Endothelial cell of umbilical vein (primary cell): ENCODE data around the gene ZMIZ1. TPM values are rescaled to one million over a fixed set of nuclear protein-coding genes. Genes with fewer than 3 reads are reported as not detected.

Experiments
- BruUV-seq: library from RNA; stranded (reverse); fragments of 400-500 nt; replicated peaks from 2 replicates; lab custom pipeline; 2021; lab: Mats Ljungman, UMichigan
- CTCF ChIA-PET: fragments of 300-600, 350-600 bp; sonication (Branson Sonifier 250); formaldehyde crosslinking; loops from one replicate; lab custom pipeline; 2021; ENCODE audit warnings: antibody characterized with exemption, inconsistent platforms; lab: Charles Lee
- POLR2A ChIA-PET: fragments of 300-600, 350-600 bp; sonication (Branson Sonifier 250); formaldehyde crosslinking; loops from one replicate; lab custom pipeline; 2021; ENCODE audit warnings: antibody characterized with exemption, inconsistent platforms; lab: Charles Lee
- DNase-seq: peaks from one replicate; pipeline ENCODE4 v3.0.0-alpha.2; 2011; ENCODE audit warnings: low read depth, low spot score
- FAIRE-seq: peaks from 2 replicates; lab custom pipeline; 2011; peaks lifted over from hg19 to GRCh38; lab: Jason Lieb, UNC
- H2AFZ ChIP-seq: 2 replicates; pipeline ENCODE4 v1.6.0; 2012; ENCODE audit warnings: low read depth, low read length, control low read depth, inconsistent platforms
- H3K27ac ChIP-seq: 2 replicates; pipeline ENCODE4 v1.5.1; 2011; ENCODE audit warnings: low read depth, mild to moderate bottlenecking, control low read depth, low read length, moderate library complexity; ENCODE audit not compliant: insufficient read depth
- H3K27me3 ChIP-seq, 2 experiments: 2 replicates each; pipeline versions ENCODE4 v1.6.0 to v1.6.1; 2011; ENCODE audit warnings: low read length in 2 of 2, mixed read lengths in 1 of 2; ENCODE audit not compliant: control insufficient read depth in 2 of 2, insufficient read depth in 2 of 2
- H3K36me3 ChIP-seq, 2 experiments: 2 replicates in 1 of 2; 3 replicates in 1 of 2; pipeline ENCODE4 v1.5.1; 2011; ENCODE audit warnings: low read length in 2 of 2, mild to moderate bottlenecking in 1 of 2, moderate library complexity in 1 of 2; ENCODE audit not compliant: control insufficient read depth in 2 of 2, insufficient read depth in 2 of 2; ENCODE audit errors: extremely low read depth in 1 of 2
- H3K4me1 ChIP-seq: 3 replicates; pipeline ENCODE4 v1.5.1; 2011; ENCODE audit warnings: mild to moderate bottlenecking, low read length; ENCODE audit not compliant: control insufficient read depth, insufficient read depth; ENCODE audit errors: extremely low read depth
- H3K4me2 ChIP-seq: 2 replicates; pipeline ENCODE4 v1.6.1; 2011; ENCODE audit warnings: low read length, control low read depth, mixed read lengths; ENCODE audit not compliant: insufficient read depth
- H3K4me3 ChIP-seq, 3 experiments: fragments of 200-600 bp in 1 of 3; sonication (generic), shearing (Covaris generic) in 1 of 3; replicated peaks in 1 of 3; 2 replicates each; pipeline ENCODE4 v1.5.1; 2011 to 2016; ENCODE audit warnings: control low read depth in 3 of 3, low read length in 3 of 3, mild to moderate bottlenecking in 2 of 3, inconsistent platforms in 1 of 3, low read depth in 1 of 3, moderate library complexity in 1 of 3; ENCODE audit not compliant: insufficient read depth in 1 of 3
- H3K79me2 ChIP-seq: 2 replicates; pipeline ENCODE4 v1.6.0; 2012; ENCODE audit warnings: low read length, inconsistent platforms; ENCODE audit not compliant: control insufficient read depth, insufficient read depth
- H3K9ac ChIP-seq: replicated peaks from 2 replicates; pipeline ENCODE3; 2011; ENCODE audit warnings: low read length, control low read depth; ENCODE audit not compliant: insufficient read depth; ENCODE audit errors: extremely low read depth
- H3K9me1 ChIP-seq: replicated peaks from 3 replicates; pipeline ENCODE4 v1.6.0; 2011; ENCODE audit warnings: mild to moderate bottlenecking, low read length; ENCODE audit not compliant: control insufficient read depth, insufficient read depth; ENCODE audit errors: extremely low read depth
- H3K9me3 ChIP-seq: replicated peaks from 2 replicates; pipeline ENCODE4 v1.5.1; 2012; ENCODE audit warnings: low read length, inconsistent platforms; ENCODE audit not compliant: control insufficient read depth, insufficient read depth
- H4K20me1 ChIP-seq: replicated peaks from 2 replicates; pipeline ENCODE3; 2011; ENCODE audit warnings: mild to moderate bottlenecking, low read length; ENCODE audit not compliant: control insufficient read depth, insufficient read depth; ENCODE audit errors: extremely low read depth
- CTCF ChIP-seq, 2 donors: IDR thresholded peaks; 1 replicate in 1 of 2; 2 replicates in 1 of 2; pipeline ENCODE4 v1.5.1; 2011; ENCODE audit warnings: low read length in 2 of 2, mild to moderate bottlenecking in 2 of 2, moderate library complexity in 2 of 2, control low read depth in 1 of 2, inconsistent platforms in 1 of 2, low read depth in 1 of 2; ENCODE audit not compliant: insufficient read depth in 1 of 2; ENCODE audit errors: extremely low read depth in 1 of 2
- EZH2 ChIP-seq: IDR thresholded peaks from 2 replicates; pipeline ENCODE4 v1.6.1; 2012; ENCODE audit warnings: borderline replicate concordance, low read depth, mild to moderate bottlenecking, moderate library complexity, low read length, inconsistent platforms; ENCODE audit not compliant: severe bottlenecking
- FOS ChIP-seq: IDR thresholded peaks from 2 replicates; pipeline ENCODE4 v1.6.1; 2011; ENCODE audit warnings: mild to moderate bottlenecking, low read length, moderate library complexity, borderline replicate concordance; ENCODE audit not compliant: insufficient read depth
- GATA2 ChIP-seq: IDR thresholded peaks from 2 replicates; pipeline ENCODE4 v1.7.0; 2011; ENCODE audit warnings: low read depth, mild to moderate bottlenecking, moderate library complexity, mixed read lengths, low read length; ENCODE audit not compliant: insufficient read length, insufficient read depth
- JUN ChIP-seq: IDR thresholded peaks from 2 replicates; pipeline ENCODE4 v1.6.1; 2011; ENCODE audit warnings: borderline replicate concordance, low read depth; ENCODE audit not compliant: insufficient read length, insufficient read depth
- MAX ChIP-seq: IDR thresholded peaks from 2 replicates; pipeline ENCODE4 v1.6.1; 2011; ENCODE audit not compliant: insufficient read depth, insufficient read length
- MYC ChIP-seq: IDR thresholded peaks from one replicate; pipeline ENCODE4 v1.6.1; 2011; ENCODE audit warnings: mild to moderate bottlenecking, low read depth, low read length
- POLR2A ChIP-seq: IDR thresholded peaks from 2 replicates; pipeline ENCODE4 v1.6.1; 2012; ENCODE audit warnings: low read depth, mild to moderate bottlenecking, control low read depth, low read length
- POLR2AphosphoS5 ChIP-seq: IDR thresholded peaks from 2 replicates; pipeline ENCODE4 v1.6.1; 2012; ENCODE audit warnings: low read depth, mild to moderate bottlenecking, control low read depth, low read length, moderate library complexity; ENCODE audit not compliant: insufficient read depth
- dilution Hi-C: fragments of 300-500 bp; cut with MboI; formaldehyde crosslinking; loops from one replicate; pipeline ENCODE4 v1.15.0; 2019; ENCODE audit warnings: low sequenced_read_pairs; ENCODE audit not compliant: extremely low pct_ligation_motif_present
- intact Hi-C: fragments of 100-400 bp; cut with micrococcal nuclease; formaldehyde crosslinking; loops from one replicate; pipeline ENCODE4 v1.10.0; 2022
- polyA plus RNA-seq, 4 experiments: library from polyadenylated mRNA; depleted of rRNA in 3 of 4; stranded (reverse) in 3 of 4; unstranded in 1 of 4; fragments of >200 nt; gene quantifications; 2 replicates each; pipeline versions ENCODE4 v1.2.1 to v1.2.3, GENCODE V29; 2011 to 2012; ENCODE audit warnings: missing spikeins in 1 of 4
- total RNA-seq: library from RNA; stranded (reverse); gene quantifications from 2 replicates; pipeline ENCODE4 v1.2.3, GENCODE V29; 2021

Gene ZMIZ1
- total and polyA plus RNA-seq, 2 donors (not counting 3 experiments of a cell fraction or from before 2014, with no cell fraction given), result 12.5 to 46.7 TPM

GRCh38 chr10:79054203-79055099 lies 14.3 kb upstream of the ZMIZ1 start:
- BruUV-seq, result no TSS peak
- H3K27me3 ChIP-seq, result no peaks in the 10 kb centered on the region
- H3K9me3 ChIP-seq, result no peaks in the 10 kb centered on the region
- H3K4me1 ChIP-seq, result no peaks in the 10 kb centered on the region
- H3K4me2 ChIP-seq, result no peak overlapping the region
- CTCF ChIA-PET, result no interaction called here
- H3K36me3 ChIP-seq, result no peaks in the 10 kb centered on the region
- no peak overlapping the region for H3K9ac ChIP-seq
- no peak overlapping the region for H2AFZ ChIP-seq
- TF ChIP-seq GATA2 (no peak), JUN (no peak), MYC (no peak), MAX (no peak), CTCF (IDR thresholded peaks at IDR 0.05; ENCODE audit: extremely low read depth in 1 of 2, insufficient read depth in 1 of 2, low read depth in 1 of 2, low read length in 2 of 2) (no peak), POLR2AphosphoS5 (no peak), POLR2A (no peak), FOS (no peak), EZH2 (no peak)
- POLR2A ChIA-PET, result no interaction called here
- no peak overlapping the region for H3K4me3 ChIP-seq
- H3K79me2 ChIP-seq, result no peaks in the 10 kb centered on the region
- intact Hi-C loops, result no loop called here
- no peaks in the 10 kb centered on the region for H3K9me1 ChIP-seq
- DNase-seq, result no peak
- no peak for FAIRE-seq
- no peaks in the 10 kb centered on the region for H4K20me1 ChIP-seq
- no peak overlapping the region for H3K27ac ChIP-seq
- dilution Hi-C loops, result no loop called here
